DND-41 (cell line): ENCODE results near the gene RARB.

ENCODE experiments used
- ATAC-seq: fragments of 200-7000 bp; cut with Tn5 transposase; 3 replicates; pipeline ENCODE4 v1.9.1; 2021; ENCODE audit warnings: low read depth; ENCODE audit not compliant: insufficient read depth
- DNase-seq: peaks from one replicate; pipeline ENCODE4 v3.0.0-alpha.2; 2020
- H2AFZ ChIP-seq: 2 replicates; pipeline ENCODE4 v1.6.0; 2012; ENCODE audit warnings: low read depth, low read length
- H3K27ac ChIP-seq: 2 replicates; pipeline ENCODE4 v1.5.1; 2012; ENCODE audit warnings: low read length, inconsistent platforms
- H3K27me3 ChIP-seq: fragments of 200-600 bp; sonication (generic); 2 replicates; pipeline ENCODE4 v1.6.0; 2012; ENCODE audit warnings: low read length, mild to moderate bottlenecking, inconsistent platforms; ENCODE audit not compliant: insufficient read depth, poor library complexity
- H3K36me3 ChIP-seq: 2 replicates; pipeline ENCODE4 v1.5.1; 2012; ENCODE audit warnings: low read length, inconsistent platforms; ENCODE audit not compliant: insufficient read depth
- H3K4me1 ChIP-seq: 2 replicates; pipeline ENCODE4 v1.5.1; 2012; ENCODE audit warnings: mild to moderate bottlenecking, low read length; ENCODE audit not compliant: insufficient read depth
- H3K4me2 ChIP-seq: 2 replicates; pipeline ENCODE4 v1.6.0; 2012; ENCODE audit warnings: mild to moderate bottlenecking, moderate library complexity, low read length, inconsistent platforms; ENCODE audit not compliant: insufficient read depth
- H3K4me3 ChIP-seq, 2 experiments: fragments of 200-600 bp in 1 of 2; shearing (Covaris generic) in 1 of 2; 2 replicates each; pipeline ENCODE4 v1.5.1; 2012 to 2016; ENCODE audit warnings: inconsistent platforms in 2 of 2, low read length in 2 of 2, mild to moderate bottlenecking in 2 of 2, low read depth in 1 of 2, moderate library complexity in 1 of 2
- H3K79me2 ChIP-seq: 2 replicates; pipeline ENCODE4 v1.6.0; 2012; ENCODE audit warnings: low read length, inconsistent platforms; ENCODE audit not compliant: insufficient read depth
- H3K9ac ChIP-seq: 2 replicates; pipeline ENCODE4 v1.6.0; 2012; ENCODE audit warnings: low read depth, mild to moderate bottlenecking, inconsistent platforms, low read length, moderate library complexity
- H3K9me3 ChIP-seq: 2 replicates; pipeline ENCODE4 v1.5.1; 2012; ENCODE audit warnings: low read length, moderate library complexity, mild to moderate bottlenecking, inconsistent platforms; ENCODE audit not compliant: insufficient read depth, severe bottlenecking
- H4K20me1 ChIP-seq: 2 replicates; pipeline ENCODE4 v1.6.0; 2012; ENCODE audit warnings: low read length; ENCODE audit not compliant: insufficient read depth
- EZH2 ChIP-seq: IDR thresholded peaks from 3 replicates; pipeline ENCODE4 v1.6.1; 2012; ENCODE audit warnings: borderline replicate concordance, low read depth, mild to moderate bottlenecking, moderate library complexity, low read length, inconsistent platforms; ENCODE audit not compliant: severe bottlenecking
- TF ChIP-seq, protein P1 (sequence below): IDR thresholded peaks from 2 replicates; pipeline ENCODE4 v1.5.1; 2012; ENCODE audit warnings: borderline replicate concordance, low read length, moderate library complexity, mild to moderate bottlenecking; ENCODE audit not compliant: poor library complexity, severe bottlenecking; ENCODE audit errors: extremely low read depth

RARB gene

DNA sequence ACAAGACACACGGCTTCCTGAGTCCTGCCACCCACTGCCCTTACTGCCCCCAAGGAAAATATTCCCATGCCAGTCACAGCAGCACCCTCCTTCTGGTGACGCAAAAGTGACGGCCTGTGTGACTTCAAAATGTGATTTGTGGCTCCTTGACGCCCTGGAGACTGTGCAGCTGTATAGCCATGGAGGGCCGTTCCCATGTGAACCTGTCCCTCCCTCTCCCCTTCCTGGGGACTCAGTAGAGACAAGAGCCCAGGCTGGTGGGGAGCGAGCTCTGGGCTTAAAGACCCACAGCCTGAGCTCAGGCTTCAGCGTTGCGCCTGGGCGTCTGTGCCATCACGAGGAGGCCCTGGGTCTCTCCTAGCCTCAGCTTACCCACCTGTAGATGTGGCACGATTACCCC, 158.5 kb downstream of the RARB start:
- no peak overlapping the region for H2AFZ ChIP-seq
- H3K4me2 ChIP-seq, result no peak overlapping the region
- no peak for ATAC-seq
- no peak overlapping the region for H3K27ac ChIP-seq
- no peaks in the 10 kb centered on the region for H4K20me1 ChIP-seq
- no peaks in the 10 kb centered on the region for H3K9me3 ChIP-seq
- H3K9ac ChIP-seq, result no peak overlapping the region
- TF ChIP-seq EZH2, result no peak
- TF ChIP-seq, protein P1, sequence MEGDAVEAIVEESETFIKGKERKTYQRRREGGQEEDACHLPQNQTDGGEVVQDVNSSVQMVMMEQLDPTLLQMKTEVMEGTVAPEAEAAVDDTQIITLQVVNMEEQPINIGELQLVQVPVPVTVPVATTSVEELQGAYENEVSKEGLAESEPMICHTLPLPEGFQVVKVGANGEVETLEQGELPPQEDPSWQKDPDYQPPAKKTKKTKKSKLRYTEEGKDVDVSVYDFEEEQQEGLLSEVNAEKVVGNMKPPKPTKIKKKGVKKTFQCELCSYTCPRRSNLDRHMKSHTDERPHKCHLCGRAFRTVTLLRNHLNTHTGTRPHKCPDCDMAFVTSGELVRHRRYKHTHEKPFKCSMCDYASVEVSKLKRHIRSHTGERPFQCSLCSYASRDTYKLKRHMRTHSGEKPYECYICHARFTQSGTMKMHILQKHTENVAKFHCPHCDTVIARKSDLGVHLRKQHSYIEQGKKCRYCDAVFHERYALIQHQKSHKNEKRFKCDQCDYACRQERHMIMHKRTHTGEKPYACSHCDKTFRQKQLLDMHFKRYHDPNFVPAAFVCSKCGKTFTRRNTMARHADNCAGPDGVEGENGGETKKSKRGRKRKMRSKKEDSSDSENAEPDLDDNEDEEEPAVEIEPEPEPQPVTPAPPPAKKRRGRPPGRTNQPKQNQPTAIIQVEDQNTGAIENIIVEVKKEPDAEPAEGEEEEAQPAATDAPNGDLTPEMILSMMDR, result no peak
- no peak for DNase-seq
- no peaks in the 10 kb centered on the region for H3K79me2 ChIP-seq
- H3K36me3 ChIP-seq, result no peaks in the 10 kb centered on the region
- no peaks in the 10 kb centered on the region for H3K4me1 ChIP-seq
- H3K4me3 ChIP-seq, result no peak overlapping the region
- no peaks in the 10 kb centered on the region for H3K27me3 ChIP-seq

GRCh38 chr3:25587094-25587493, 159.0 kb downstream of the RARB start:
- no peaks in the 10 kb centered on the region for H3K36me3 ChIP-seq
- no peaks in the 10 kb centered on the region for H3K4me1 ChIP-seq
- no peak overlapping the region for H3K4me2 ChIP-seq
- H3K9ac ChIP-seq, result no peak overlapping the region
- peak; percentile 59; the same call in 2 of the 3 replicates for ATAC-seq
- no peaks in the 10 kb centered on the region for H4K20me1 ChIP-seq
- no peak overlapping the region for H2AFZ ChIP-seq
- no peak overlapping the region for H3K27ac ChIP-seq
- no peaks in the 10 kb centered on the region for H3K9me3 ChIP-seq
- DNase-seq, result no peak
- no peaks in the 10 kb centered on the region for H3K79me2 ChIP-seq
- TF ChIP-seq, protein P1, result no peak
- no peak for TF ChIP-seq EZH2
- no peak overlapping the region for H3K4me3 ChIP-seq
- no peaks in the 10 kb centered on the region for H3K27me3 ChIP-seq

GRCh38 chr3:25587526-25587925, 159.5 kb downstream of the RARB start:
- H3K4me1 ChIP-seq, result no peaks in the 10 kb centered on the region
- ATAC-seq, result no peak
- no peaks in the 10 kb centered on the region for H3K9me3 ChIP-seq
- no peak overlapping the region for H3K4me3 ChIP-seq
- TF ChIP-seq, protein P1, result no peak
- no peak for TF ChIP-seq EZH2
- H3K27me3 ChIP-seq, result no peaks in the 10 kb centered on the region
- DNase-seq, result no peak
- H3K9ac ChIP-seq, result no peak overlapping the region
- H2AFZ ChIP-seq, result no peak overlapping the region
- no peaks in the 10 kb centered on the region for H3K79me2 ChIP-seq
- H3K36me3 ChIP-seq, result no peaks in the 10 kb centered on the region
- H4K20me1 ChIP-seq, result no peaks in the 10 kb centered on the region
- H3K4me2 ChIP-seq, result no peak overlapping the region
- H3K27ac ChIP-seq, result no peak overlapping the region

- Histone ChIP-seq H3K4me1 (no peaks in the 10 kb centered on the region), H3K9ac (no peak overlapping the region), H3K27me3 (no peaks in the 10 kb centered on the region), H3K9me3 (no peaks in the 10 kb centered on the region), H2AFZ (no peak overlapping the region), H3K27ac (no peak overlapping the region), H3K79me2 (no peaks in the 10 kb centered on the region), H3K4me2 (no peak overlapping the region), H4K20me1 (no peaks in the 10 kb centered on the region), H3K4me3 (no peak overlapping the region), H3K36me3 (no peaks in the 10 kb centered on the region)
- TF ChIP-seq EZH2, result no peak
- TF ChIP-seq, protein P1, result no peak
- ATAC-seq, result no peak
- DNase-seq, result no peak
Measured at GRCh38 chr3:25587975-25588374, 159.9 kb downstream of the RARB start.
